ENCODE data around the gene PDZRN3.

The PDZRN3 gene

GRCh38 chr3:73622091-73622805 is 2.5 kb downstream of the PDZRN3 start:
- peak; percentile 72 for DNase-seq

- DNase-seq: no peak
Observed at GRCh38 chr3:73621388-73621787, 3.4 kb downstream of the PDZRN3 start.

- peak; percentile 26 for DNase-seq
Observed at GRCh38 chr3:73618461-73618860, 6.3 kb downstream of the PDZRN3 start.

GRCh38 chr3:73616056-73616455 is 8.7 kb downstream of the PDZRN3 start:
- DNase-seq: no peak

GRCh38 chr3:73614419-73614818 is 10.3 kb downstream of the PDZRN3 start:
- peak; percentile 53 for DNase-seq

GRCh38 chr3:73611176-73611575 is 13.6 kb downstream of the PDZRN3 start:
- DNase-seq: peak; percentile 27

GRCh38 chr3:73610493-73610892 is 14.2 kb downstream of the PDZRN3 start:
- no peak for DNase-seq

GRCh38 chr3:73609655-73610054 is 15.1 kb downstream of the PDZRN3 start:
- DNase-seq: no peak

GRCh38 chr3:73609315-73609641 is 15.5 kb downstream of the PDZRN3 start:
- no peak for DNase-seq

- DNase-seq: no peak
Observed at GRCh38 chr3:73608456-73609314, 16.1 kb downstream of the PDZRN3 start.

- DNase-seq: no peak
Observed at GRCh38 chr3:73605861-73606260, 18.9 kb downstream of the PDZRN3 start.

- DNase-seq: peak; percentile 33
Observed at GRCh38 chr3:73605412-73605811, 19.3 kb downstream of the PDZRN3 start.

- DNase-seq: no peak
Observed at GRCh38 chr3:73604451-73604850, 20.3 kb downstream of the PDZRN3 start.

GRCh38 chr3:73603762-73604171 is 21.0 kb downstream of the PDZRN3 start:
- DNase-seq: peak; percentile 71

- peak; percentile 96 for DNase-seq
Observed at GRCh38 chr3:73602170-73602569, 22.6 kb downstream of the PDZRN3 start.

- DNase-seq: no peak
Observed at GRCh38 chr3:73601481-73601880, 23.3 kb downstream of the PDZRN3 start.

GRCh38 chr3:73601011-73601410 is 23.7 kb downstream of the PDZRN3 start:
- DNase-seq: no peak

GRCh38 chr3:73600293-73600938 is 24.3 kb downstream of the PDZRN3 start:
- DNase-seq: no peak

GRCh38 chr3:73599605-73600004 is 25.1 kb downstream of the PDZRN3 start:
- no peak for DNase-seq

- DNase-seq: no peak
Observed at GRCh38 chr3:73597476-73597875, 27.3 kb downstream of the PDZRN3 start.

- no peak for DNase-seq
Observed at GRCh38 chr3:73592154-73593144, 32.3 kb downstream of the PDZRN3 start.

GRCh38 chr3:73591286-73591800 is 33.4 kb downstream of the PDZRN3 start:
- no peak for DNase-seq
